ENCODE data around the gene GPX3. TPM values are rescaled to one million over a fixed set of nuclear protein-coding genes. Genes with fewer than 3 reads are reported as not detected.
A peak's percentile ranks its signal among the peaks of the same experiment; 100 is the strongest.

GPX3 gene
- total RNA-seq, 1 donor from 2014 or later: 32.5 TPM

GRCh38 chr5:151026679-151027078, 6.3 kb downstream of the GPX3 start:
- Mint-ChIP-seq H3K27ac (ENCODE audit: unreplicated experiment) (no peak overlapping the region), H3K9me3 (ENCODE audit: unreplicated experiment) (no peaks in the 10 kb centered on the region), H3K4me1 (ENCODE audit: unreplicated experiment) (no peaks in the 10 kb centered on the region), H3K36me3 (ENCODE audit: low read depth, unreplicated experiment) (peaks cover 18% of the 10 kb centered on the region), H3K27me3 (ENCODE audit: unreplicated experiment) (peaks cover 5% of the 10 kb centered on the region), H3K4me3 (ENCODE audit: unreplicated experiment) (no peak overlapping the region)
- DNase-seq (ENCODE audit: low spot score): no peak
- TF ChIP-seq CTCF (IDR thresholded peaks at IDR 0.05; ENCODE audit: unreplicated experiment): no peak

GRCh38 chr5:151027961-151028479, 7.6 kb downstream of the GPX3 start:
- H3K9me3 Mint-ChIP-seq (ENCODE audit: unreplicated experiment): no peaks in the 10 kb centered on the region
- peaks cover 26% of the 10 kb centered on the region for H3K36me3 Mint-ChIP-seq (ENCODE audit: low read depth, unreplicated experiment)

GRCh38 chr5:151028717-151029116, 8.3 kb downstream of the GPX3 start:
- no peak for DNase-seq (ENCODE audit: low spot score)
- Mint-ChIP-seq H3K4me3 (ENCODE audit: unreplicated experiment) (peak overlapping the region; percentile 37), H3K9me3 (ENCODE audit: unreplicated experiment) (no peaks in the 10 kb centered on the region), H3K27me3 (ENCODE audit: unreplicated experiment) (peaks cover 4% of the 10 kb centered on the region), H3K36me3 (ENCODE audit: low read depth, unreplicated experiment) (peaks cover 28% of the 10 kb centered on the region), H3K4me1 (ENCODE audit: unreplicated experiment) (no peaks in the 10 kb centered on the region), H3K27ac (ENCODE audit: unreplicated experiment) (no peak overlapping the region)
- TF ChIP-seq CTCF (IDR thresholded peaks at IDR 0.05; ENCODE audit: unreplicated experiment): no peak

More at GRCh38 chr5:151027961-151028479, 7.6 kb downstream of the GPX3 start:
- TF ChIP-seq CTCF (IDR thresholded peaks at IDR 0.05; ENCODE audit: unreplicated experiment): no peak
- Mint-ChIP-seq H3K27ac (ENCODE audit: unreplicated experiment) (no peak overlapping the region), H3K27me3 (ENCODE audit: unreplicated experiment) (peaks cover 4% of the 10 kb centered on the region), H3K4me1 (ENCODE audit: unreplicated experiment) (no peaks in the 10 kb centered on the region), H3K4me3 (ENCODE audit: unreplicated experiment) (peak overlapping the region; percentile 34)
- no peak for DNase-seq (ENCODE audit: low spot score)

GRCh38 chr5:151029179-151030055, 9.0 kb downstream of the GPX3 start:
- peaks cover 7% of the 10 kb centered on the region for H3K27me3 Mint-ChIP-seq (ENCODE audit: unreplicated experiment)
- peaks cover 34% of the 10 kb centered on the region for H3K36me3 Mint-ChIP-seq (ENCODE audit: low read depth, unreplicated experiment)
- no peak overlapping the region for H3K27ac Mint-ChIP-seq (ENCODE audit: unreplicated experiment)

More at GRCh38 chr5:151029179-151030055, 9.0 kb downstream of the GPX3 start:
- no peaks in the 10 kb centered on the region for H3K9me3 Mint-ChIP-seq (ENCODE audit: unreplicated experiment)
- no peak for DNase-seq (ENCODE audit: low spot score)
- peak overlapping the region; percentile 37 for H3K4me3 Mint-ChIP-seq (ENCODE audit: unreplicated experiment)
- H3K4me1 Mint-ChIP-seq (ENCODE audit: unreplicated experiment): no peaks in the 10 kb centered on the region
- no peak for TF ChIP-seq CTCF (IDR thresholded peaks at IDR 0.05; ENCODE audit: unreplicated experiment)

All from endothelial cell (in vitro differentiated cells).